ENCODE data around the gene ZBTB48.

The ZBTB48 gene

DNA sequence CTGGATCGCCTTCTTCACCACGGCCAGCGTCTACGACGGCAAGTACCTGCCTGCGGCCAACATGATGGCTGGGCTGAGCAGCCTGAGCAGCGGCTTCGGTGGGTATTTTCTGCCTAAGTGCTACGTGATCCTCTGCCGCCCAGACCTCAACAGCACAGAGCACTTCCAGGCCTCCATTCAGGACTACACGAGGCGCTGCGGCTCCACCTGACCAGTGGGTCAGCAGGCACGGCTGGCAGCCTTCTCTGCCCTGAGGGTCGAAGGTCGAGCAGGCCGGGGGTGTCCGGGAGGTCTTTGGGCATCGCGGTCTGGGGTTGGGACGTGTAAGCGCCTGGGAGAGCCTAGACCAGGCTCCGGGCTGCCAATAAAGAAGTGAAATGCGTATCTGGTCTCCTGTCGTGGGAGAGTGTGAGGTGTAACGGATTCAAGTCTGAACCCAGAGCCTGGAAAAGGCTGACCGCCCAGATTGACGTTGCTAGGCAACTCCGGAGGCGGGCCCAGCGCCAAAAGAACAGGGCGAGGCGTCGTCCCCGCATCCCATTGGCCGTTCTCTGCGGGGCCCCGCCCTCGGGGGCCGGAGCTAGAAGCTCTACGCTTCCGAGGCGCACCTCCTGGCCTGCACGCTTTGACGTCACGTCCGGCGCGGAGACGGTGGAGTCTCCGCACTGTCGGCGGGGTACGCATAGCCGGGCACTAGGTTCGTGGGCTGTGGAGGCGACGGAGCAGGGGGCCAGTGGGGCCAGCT, at the start of gene ZBTB48:
ZBTB48 (plus strand) TSS at position 621 of the 745 bp plus-strand sequence. CDS start 616 bp downstream, outside the sequence.
- H3K27ac ChIP-seq (ENCODE audit: low read depth, low read length), result peak within 1 kb of the TSS; percentile 94
- peak within 1 kb of the TSS; percentile 38 for H3K9ac ChIP-seq (ENCODE audit: low read length)
- H3K4me3 ChIP-seq (ENCODE audit: low read length), result peak within 1 kb of the TSS; percentile 83
- H3K4me1 ChIP-seq (ENCODE audit: control insufficient read depth, insufficient read depth, low read length), result peaks cover 12% of the 10 kb centered on the region
- H3K27me3 ChIP-seq (ENCODE audit: control insufficient read depth, insufficient read depth, low read length), result no peaks in the 10 kb centered on the region
- no peaks in the 10 kb centered on the region for H3K36me3 ChIP-seq (ENCODE audit: control insufficient read depth, insufficient read depth, low read length)

DNA sequence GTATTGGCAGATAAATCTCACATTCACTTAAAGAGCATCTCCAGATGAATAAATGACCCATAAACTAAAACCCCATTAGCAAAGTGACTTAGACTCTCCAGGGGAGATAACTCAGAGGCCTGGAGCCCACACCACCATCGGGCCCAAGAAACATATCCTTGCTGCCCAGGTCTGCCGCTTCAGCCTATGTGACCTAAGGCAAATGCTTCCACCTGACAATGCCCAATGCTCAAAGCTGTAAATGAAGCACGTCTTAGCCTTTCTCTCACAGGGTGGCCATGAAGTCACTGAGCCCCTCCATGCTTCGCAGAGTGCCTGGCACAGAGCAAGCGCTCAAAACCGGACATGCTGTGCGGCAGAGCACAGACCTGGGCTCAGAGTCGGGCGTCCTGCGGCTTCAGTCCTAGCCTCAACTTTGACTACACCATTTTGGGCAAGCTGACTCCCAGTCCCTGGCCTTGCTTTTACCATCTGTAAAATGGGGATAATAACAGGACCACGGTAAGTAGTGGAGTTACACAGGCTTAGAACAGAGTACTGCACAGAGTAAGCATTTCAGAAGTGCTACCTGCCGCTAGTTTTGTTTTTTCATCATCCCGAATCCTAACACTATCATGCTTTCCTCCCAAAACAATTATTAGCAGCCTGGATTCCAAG, 49.2 kb upstream of the ZBTB48 start:
- H3K4me3 ChIP-seq (ENCODE audit: low read length), result no peak overlapping the region
- H3K9ac ChIP-seq (ENCODE audit: low read length), result no peak overlapping the region
- no peaks in the 10 kb centered on the region for H3K27me3 ChIP-seq (ENCODE audit: control insufficient read depth, insufficient read depth, low read length)
- no peak overlapping the region for H3K27ac ChIP-seq (ENCODE audit: low read depth, low read length)
- H3K36me3 ChIP-seq (ENCODE audit: control insufficient read depth, insufficient read depth, low read length), result peaks cover 47% of the 10 kb centered on the region
- no peaks in the 10 kb centered on the region for H3K4me1 ChIP-seq (ENCODE audit: control insufficient read depth, insufficient read depth, low read length)

DNA sequence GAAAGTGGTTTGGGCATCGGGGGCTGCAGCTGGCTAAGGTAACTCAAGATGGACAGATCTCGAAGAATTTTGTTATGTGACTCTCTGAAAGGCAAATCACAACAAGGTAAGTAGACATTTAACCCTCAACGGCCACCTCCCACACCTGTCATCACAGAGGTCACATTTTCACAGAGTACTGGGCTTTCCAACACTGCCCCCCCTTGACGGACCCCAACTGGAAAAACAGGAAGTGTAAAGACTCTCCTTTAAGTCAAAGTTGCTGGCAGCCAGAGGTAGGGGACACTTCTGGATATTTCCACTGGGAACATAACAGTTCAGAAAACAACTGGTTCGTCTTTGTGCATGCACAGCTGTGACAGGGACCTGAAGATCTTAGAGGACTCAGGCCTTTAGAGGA, 47.8 kb upstream of the ZBTB48 start:
- Histone ChIP-seq H3K4me1 (ENCODE audit: control insufficient read depth, insufficient read depth, low read length) (no peaks in the 10 kb centered on the region), H3K36me3 (ENCODE audit: control insufficient read depth, insufficient read depth, low read length) (peaks cover 45% of the 10 kb centered on the region), H3K9ac (ENCODE audit: low read length) (no peak overlapping the region), H3K27me3 (ENCODE audit: control insufficient read depth, insufficient read depth, low read length) (no peaks in the 10 kb centered on the region), H3K4me3 (ENCODE audit: low read length) (no peak overlapping the region), H3K27ac (ENCODE audit: low read depth, low read length) (no peak overlapping the region)

DNA sequence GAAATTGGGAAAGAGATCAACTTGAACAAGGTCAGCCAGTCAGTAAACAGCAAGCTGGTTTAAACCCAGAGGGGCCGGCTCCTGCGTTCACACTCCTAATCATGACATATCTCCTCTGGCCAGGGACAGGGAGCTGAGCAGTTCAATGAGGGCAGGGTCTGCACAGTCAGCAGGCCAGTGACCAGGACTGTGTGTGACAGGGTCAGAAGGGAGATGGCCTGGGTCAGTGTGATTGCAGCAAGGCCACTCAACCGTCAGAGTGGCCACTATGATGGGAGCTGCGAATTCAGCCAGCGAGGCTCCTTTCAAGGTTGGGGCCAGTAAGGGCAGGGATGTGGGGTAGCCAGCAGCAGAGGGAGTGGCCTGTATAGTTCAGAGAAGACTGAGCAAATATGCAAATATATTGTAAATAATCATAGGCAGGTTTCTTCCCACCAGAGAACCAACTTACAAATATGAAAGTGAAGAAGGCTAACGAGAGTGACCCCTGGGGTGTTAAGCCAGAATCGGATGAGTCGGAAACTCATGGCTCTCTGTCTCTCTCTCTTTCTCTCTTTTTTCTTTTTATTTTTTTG, 45.5 kb upstream of the ZBTB48 start:
- peaks cover 33% of the 10 kb centered on the region for H3K36me3 ChIP-seq (ENCODE audit: control insufficient read depth, insufficient read depth, low read length)
- H3K9ac ChIP-seq (ENCODE audit: low read length), result no peak overlapping the region
- H3K4me1 ChIP-seq (ENCODE audit: control insufficient read depth, insufficient read depth, low read length), result no peaks in the 10 kb centered on the region
- H3K27ac ChIP-seq (ENCODE audit: low read depth, low read length), result no peak overlapping the region
- no peak overlapping the region for H3K4me3 ChIP-seq (ENCODE audit: low read length)
- H3K27me3 ChIP-seq (ENCODE audit: control insufficient read depth, insufficient read depth, low read length), result no peaks in the 10 kb centered on the region

DNA sequence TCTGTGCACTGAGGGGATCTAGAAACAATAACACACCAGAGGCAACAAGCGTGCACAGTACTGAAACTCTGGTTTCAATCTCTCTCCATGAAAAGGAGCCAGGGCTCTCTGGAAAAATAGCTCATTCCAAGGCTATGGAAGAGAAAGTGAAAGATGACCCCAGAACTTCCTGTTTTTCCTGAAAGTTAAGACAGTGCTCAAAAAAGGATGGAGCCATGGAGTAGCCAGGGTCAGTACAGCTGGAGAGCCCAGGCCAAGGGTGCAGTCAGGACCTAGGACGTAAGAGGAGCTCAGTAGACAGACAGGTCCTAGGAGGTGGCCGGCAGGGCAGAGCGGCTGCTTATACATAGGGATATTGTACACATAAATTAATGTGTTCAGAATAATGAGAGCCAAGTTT, 44.6 kb upstream of the ZBTB48 start:
- Histone ChIP-seq H3K27me3 (ENCODE audit: control insufficient read depth, insufficient read depth, low read length) (no peaks in the 10 kb centered on the region), H3K4me1 (ENCODE audit: control insufficient read depth, insufficient read depth, low read length) (no peaks in the 10 kb centered on the region), H3K9ac (ENCODE audit: low read length) (no peak overlapping the region), H3K4me3 (ENCODE audit: low read length) (no peak overlapping the region), H3K27ac (ENCODE audit: low read depth, low read length) (no peak overlapping the region), H3K36me3 (ENCODE audit: control insufficient read depth, insufficient read depth, low read length) (peaks cover 33% of the 10 kb centered on the region)

DNA sequence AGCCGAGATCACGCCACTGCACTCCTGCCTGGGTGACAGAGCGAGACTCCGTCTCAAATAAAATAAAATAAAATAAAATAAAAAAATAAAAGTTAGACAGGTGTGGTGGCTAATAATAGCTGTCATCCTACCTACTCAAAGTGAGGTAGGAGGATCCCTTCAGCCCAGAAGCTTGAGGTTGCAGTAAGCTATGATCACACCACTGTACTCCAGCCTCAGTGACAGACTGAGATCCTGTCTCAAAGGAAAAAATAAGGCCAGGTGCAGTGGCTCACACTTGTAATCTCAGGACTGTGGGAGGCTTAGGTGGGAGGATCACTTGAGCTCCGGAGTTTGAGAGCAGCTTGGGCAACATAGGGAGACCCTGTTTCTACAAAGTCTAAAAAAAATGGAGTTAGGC, 43.5 kb upstream of the ZBTB48 start:
- Histone ChIP-seq H3K27ac (ENCODE audit: low read depth, low read length) (no peak overlapping the region), H3K36me3 (ENCODE audit: control insufficient read depth, insufficient read depth, low read length) (peaks cover 26% of the 10 kb centered on the region), H3K4me1 (ENCODE audit: control insufficient read depth, insufficient read depth, low read length) (no peaks in the 10 kb centered on the region), H3K9ac (ENCODE audit: low read length) (no peak overlapping the region), H3K27me3 (ENCODE audit: control insufficient read depth, insufficient read depth, low read length) (no peaks in the 10 kb centered on the region), H3K4me3 (ENCODE audit: low read length) (no peak overlapping the region)

DNA sequence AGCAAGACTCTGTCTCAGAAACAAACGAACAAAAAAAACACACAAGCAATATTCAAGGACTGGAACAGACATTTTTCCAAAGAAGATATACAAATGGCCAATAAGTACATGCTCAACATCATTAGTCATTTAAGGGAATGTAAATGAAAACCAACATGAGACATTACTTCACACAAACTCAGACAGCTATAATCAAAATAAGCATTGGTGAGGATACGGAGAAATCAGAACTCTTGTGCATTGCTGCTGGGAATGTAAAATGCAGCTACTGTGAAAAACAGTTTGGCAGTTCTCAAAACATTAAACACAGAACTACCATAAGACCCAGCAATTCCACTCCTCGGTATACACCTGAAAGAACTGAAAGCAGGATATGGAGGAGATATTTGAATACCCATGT, 40.8 kb upstream of the ZBTB48 start:
- Histone ChIP-seq H3K4me3 (ENCODE audit: low read length) (no peak overlapping the region), H3K9ac (ENCODE audit: low read length) (no peak overlapping the region), H3K36me3 (ENCODE audit: control insufficient read depth, insufficient read depth, low read length) (peaks cover 12% of the 10 kb centered on the region), H3K27ac (ENCODE audit: low read depth, low read length) (no peak overlapping the region), H3K4me1 (ENCODE audit: control insufficient read depth, insufficient read depth, low read length) (no peaks in the 10 kb centered on the region), H3K27me3 (ENCODE audit: control insufficient read depth, insufficient read depth, low read length) (no peaks in the 10 kb centered on the region)

DNA sequence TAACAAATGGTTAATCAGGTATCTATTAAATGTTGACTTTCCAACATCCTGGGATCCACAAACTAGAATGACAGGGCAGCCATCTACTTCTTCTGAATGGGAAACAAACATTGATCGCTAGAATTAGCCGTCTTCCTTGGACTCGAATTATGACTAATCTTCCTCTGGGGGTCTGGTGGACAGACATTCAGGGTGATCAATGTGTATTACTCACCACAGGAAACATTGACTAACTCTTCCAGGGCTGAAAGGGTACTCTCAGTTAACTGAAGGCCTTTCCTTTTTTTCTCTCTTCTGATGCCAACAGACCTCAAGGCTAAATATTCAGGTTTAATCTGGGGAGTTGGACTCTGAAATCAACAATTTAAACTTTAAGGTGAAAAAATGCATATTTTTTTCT, 35.0 kb upstream of the ZBTB48 start:
- Histone ChIP-seq H3K9ac (ENCODE audit: low read length) (no peak overlapping the region), H3K27me3 (ENCODE audit: control insufficient read depth, insufficient read depth, low read length) (no peaks in the 10 kb centered on the region), H3K4me3 (ENCODE audit: low read length) (no peak overlapping the region), H3K27ac (ENCODE audit: low read depth, low read length) (no peak overlapping the region), H3K36me3 (ENCODE audit: control insufficient read depth, insufficient read depth, low read length) (peaks cover 29% of the 10 kb centered on the region), H3K4me1 (ENCODE audit: control insufficient read depth, insufficient read depth, low read length) (no peaks in the 10 kb centered on the region)

DNA sequence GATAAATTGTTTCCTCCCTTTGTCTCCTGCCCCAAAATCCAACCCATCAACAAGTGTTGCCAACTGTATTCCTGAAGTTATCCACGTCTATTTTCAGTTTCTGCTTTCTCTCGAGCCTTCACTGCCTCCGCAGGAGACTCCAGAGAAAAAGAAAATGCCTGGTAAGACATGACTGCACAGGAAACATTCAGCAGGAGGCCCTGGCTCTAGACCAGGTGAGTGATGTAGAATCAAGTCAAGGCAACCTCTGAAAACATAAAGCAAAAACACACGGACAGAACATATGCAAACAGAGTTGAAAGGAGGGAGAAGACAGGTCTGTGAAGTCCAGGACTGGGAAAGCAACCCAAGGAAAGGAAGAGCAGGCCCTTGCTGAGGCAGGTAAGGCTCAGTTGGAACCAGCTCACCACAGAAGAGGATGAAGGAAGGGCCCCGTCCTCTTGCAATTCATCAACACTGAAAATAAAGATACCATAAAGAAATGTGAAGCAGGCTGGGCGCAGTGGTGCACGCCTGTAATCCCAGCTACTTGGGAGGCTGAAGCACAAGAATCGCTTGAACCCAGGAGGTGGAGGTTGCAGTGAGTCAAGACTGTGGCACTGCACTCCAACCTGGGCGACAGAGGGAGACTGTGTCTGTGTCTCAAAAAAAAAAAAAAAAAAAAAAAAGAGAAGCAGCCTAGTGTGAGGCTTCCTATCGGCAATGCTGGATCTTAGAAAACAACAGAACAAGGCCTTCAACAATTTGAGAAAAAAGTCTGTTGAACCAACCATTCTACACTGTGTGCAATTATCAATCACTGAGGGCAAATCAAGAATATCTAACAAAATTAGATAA, 34.3 kb upstream of the ZBTB48 start:
- Histone ChIP-seq H3K4me1 (ENCODE audit: control insufficient read depth, insufficient read depth, low read length) (no peaks in the 10 kb centered on the region), H3K9ac (ENCODE audit: low read length) (no peak overlapping the region), H3K4me3 (ENCODE audit: low read length) (no peak overlapping the region), H3K27ac (ENCODE audit: low read depth, low read length) (no peak overlapping the region), H3K36me3 (ENCODE audit: control insufficient read depth, insufficient read depth, low read length) (peaks cover 29% of the 10 kb centered on the region), H3K27me3 (ENCODE audit: control insufficient read depth, insufficient read depth, low read length) (no peaks in the 10 kb centered on the region)

DNA sequence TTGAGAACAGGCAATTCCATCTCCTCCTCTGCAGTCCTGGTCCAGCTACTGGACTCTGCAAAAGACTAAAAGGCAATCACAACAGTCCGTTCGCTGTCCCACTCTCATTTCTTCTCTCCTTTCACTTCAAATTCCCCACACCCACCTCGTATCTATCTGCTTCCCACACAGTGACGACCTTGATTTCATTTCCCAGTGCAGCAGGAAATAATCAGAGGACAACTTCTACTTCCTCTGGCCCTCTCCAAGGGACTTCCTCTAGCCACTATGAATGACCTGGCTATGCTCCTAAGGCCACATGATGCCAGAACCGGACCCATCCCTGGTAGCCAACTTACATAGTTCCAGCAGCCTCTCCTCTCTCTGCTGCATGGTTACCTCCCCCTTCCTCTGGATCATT, 33.5 kb upstream of the ZBTB48 start:
- H3K9ac ChIP-seq (ENCODE audit: low read length), result no peak overlapping the region
- H3K4me1 ChIP-seq (ENCODE audit: control insufficient read depth, insufficient read depth, low read length), result no peaks in the 10 kb centered on the region
- peaks cover 29% of the 10 kb centered on the region for H3K36me3 ChIP-seq (ENCODE audit: control insufficient read depth, insufficient read depth, low read length)
- H3K27me3 ChIP-seq (ENCODE audit: control insufficient read depth, insufficient read depth, low read length), result no peaks in the 10 kb centered on the region
- H3K27ac ChIP-seq (ENCODE audit: low read depth, low read length), result no peak overlapping the region
- H3K4me3 ChIP-seq (ENCODE audit: low read length), result no peak overlapping the region

DNA sequence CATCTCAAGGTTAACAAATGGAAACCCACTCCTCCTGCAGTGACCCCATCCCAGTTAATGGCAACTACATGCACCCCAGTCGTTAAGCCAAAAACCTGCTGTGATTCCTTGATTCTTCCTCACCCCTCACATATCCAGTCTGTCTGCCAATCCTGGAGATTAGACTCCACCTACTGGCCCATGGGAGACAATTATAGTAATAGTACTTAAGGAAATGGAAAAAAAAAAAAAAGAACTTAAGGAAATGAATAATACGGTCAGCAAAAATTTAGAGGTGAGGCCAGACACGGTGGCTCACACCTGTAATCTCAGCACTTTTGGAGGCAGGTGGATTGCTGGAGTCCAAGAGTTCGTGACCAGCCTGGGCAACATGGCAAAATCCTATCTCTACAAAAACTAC, 32.5 kb upstream of the ZBTB48 start:
- Histone ChIP-seq H3K36me3 (ENCODE audit: control insufficient read depth, insufficient read depth, low read length) (peaks cover 26% of the 10 kb centered on the region), H3K27me3 (ENCODE audit: control insufficient read depth, insufficient read depth, low read length) (no peaks in the 10 kb centered on the region), H3K27ac (ENCODE audit: low read depth, low read length) (no peak overlapping the region), H3K4me3 (ENCODE audit: low read length) (no peak overlapping the region), H3K4me1 (ENCODE audit: control insufficient read depth, insufficient read depth, low read length) (no peaks in the 10 kb centered on the region), H3K9ac (ENCODE audit: low read length) (no peak overlapping the region)
